Ovary (tissue), 9 donors: ENCODE measurements around the gene GSTT2B. TPM values are rescaled to one million over a fixed set of nuclear protein-coding genes. Genes with fewer than 3 reads are reported as not detected.
"Not testable (repeated sequence)": the region's sequence is repeated elsewhere in the genome, so short reads cannot be mapped to it uniquely, and the experiment has no call there.

Experiments
- DNase-seq, 5 donors: peaks; one replicate each; pipeline ENCODE4 v3.0.0-alpha.2; 2019 to 2020
- H3K27ac ChIP-seq, 2 donors: fragments of 200-600 bp; one replicate each; pipeline versions ENCODE4 v1.5.1 to v1.8.0; 2019 to 2022
- H3K27me3 ChIP-seq: fragments of 200-600 bp; one replicate; pipeline ENCODE4 v1.8.0; 2022
- H3K36me3 ChIP-seq: fragments of 200-600 bp; sonication (generic); one replicate; pipeline ENCODE4 v1.5.1; 2019
- H3K4me1 ChIP-seq: one replicate; pipeline ENCODE4 v1.8.1; 2013; ENCODE audit warnings: mild to moderate bottlenecking, moderate library complexity; ENCODE audit not compliant: insufficient read depth
- H3K4me3 ChIP-seq: fragments of 200-600 bp; sonication (generic); one replicate; pipeline ENCODE4 v1.5.1; 2017
- H3K9me3 ChIP-seq, 2 donors: fragments of 200-600 bp in 1 of 2; sonication (generic) in 1 of 2; one replicate each; pipeline versions ENCODE4 v1.5.1 to v1.8.1; 2013 to 2019; ENCODE audit warnings: mild to moderate bottlenecking in 1 of 2, moderate library complexity in 1 of 2
- CTCF ChIP-seq, 3 donors: fragments of 450-650 bp in 2 of 3; fragments of 200-600 bp in 1 of 3; IDR thresholded peaks; one replicate each; pipeline versions ENCODE4 v1.5.1 to v1.8.0; 2016 to 2022; ENCODE audit warnings: antibody characterized with exemption in 3 of 3, mild to moderate bottlenecking in 1 of 3
- EP300 ChIP-seq: sonication (generic); formaldehyde crosslinking; IDR thresholded peaks from one replicate; pipeline ENCODE4 v1.6.1; 2017; ENCODE audit warnings: antibody characterized with exemption
- POLR2A ChIP-seq: fragments of 450-650 bp; IDR thresholded peaks from one replicate; pipeline ENCODE4 v1.6.1; 2017; ENCODE audit warnings: antibody characterized with exemption, mild to moderate bottlenecking, moderate library complexity
- WGBS, 3 donors: extraction: QIAGEN DNeasy Blood & Tissue Kit in 1 of 3; methylation state at CpG; one replicate each; pipeline versions ENCODE4 v1.1.5 to v1.1.7; 2013 to 2017; 5-methylcytosine and 5-hydroxymethylcytosine counted together
- intact Hi-C, 4 donors: fragments of 100-400 bp; cut with DNase I; formaldehyde crosslinking; loops; one replicate each; pipeline versions ENCODE4 v1.11.0 to v1.15.1; 2022 to 2023
- polyA plus RNA-seq, 2 donors: library from polyadenylated mRNA; stranded (reverse); fragments of 200-250 nt in 1 of 2; fragments of 350-450 nt in 1 of 2; fragmentation: Illumina TruSeq in 1 of 2; extraction: RNeasy Lipid Tissue Mini Kit (QIAGEN cat#74804) in 1 of 2; gene quantifications; one replicate each; pipeline ENCODE4 v1.2.3, GENCODE V29; 2013 to 2014
- total RNA-seq, 7 donors: library from RNA; depleted of rRNA in 2 of 7; stranded (reverse); fragments of >200 nt in 2 of 7; fragmentation: NEBNext Ultra II Directional in 3 of 7; extraction: Animal tissue kit (Norgen Biotek cat#: 25700) in 3 of 7; gene quantifications; one replicate each; pipeline versions ENCODE4 v1.1.0 to v1.2.4, GENCODE V29; 2016 to 2023
- donor health status: DM: no; HTN: no; CAD: no; lungs with moderate emphysema.
- donor health status: DM: no; HTN: no; CAD: no.
- donor health status: Bipolar disorder and iron deficiency.
- donor health status: DM: yes; HTN: yes; CAD: no.
- donor health status: DM: no; HTN: no; CAD: no.
- donor health status: DM: yes; HTN: yes; CAD: no.

Gene GSTT2B
- total and polyA plus RNA-seq, 9 donors = 5.8 to 20.9 (median 12.3) TPM

GRCh38 chr22:23926561-23926960 lies 34.4 kb downstream of the GSTT2B start:
- Histone ChIP-seq H3K4me3 (no peak overlapping the region), H3K36me3 (no peaks in the 10 kb centered on the region), H3K9me3 (no peaks in the 10 kb centered on the region), H3K4me1 (no peaks in the 10 kb centered on the region), H3K27ac (no peak overlapping the region), H3K27me3 (no peaks in the 10 kb centered on the region)
- 59 to 81% (median 63%) methylated on average over 14 of the region's 14 CpGs for WGBS, 3 donors
- no peak for TF ChIP-seq EP300
- TF ChIP-seq CTCF (IDR thresholded peaks at IDR 0.05) = no peak
- TF ChIP-seq POLR2A = no peak
- intact Hi-C loops = loop anchor here in 1 of 4 donors (5.0 kb wide), 1 partner anchor 46 kb away; the partner anchor contains the start of gene DDT
- DNase-seq = peak in 1 of 5 donors; percentile 12

GRCh38 chr22:23925020-23925606 lies 35.9 kb downstream of the GSTT2B start:
- H3K27me3 ChIP-seq = no peaks in the 10 kb centered on the region
- H3K4me1 ChIP-seq = no peaks in the 10 kb centered on the region
- no peak for TF ChIP-seq CTCF (IDR thresholded peaks at IDR 0.05)
- no peak for TF ChIP-seq EP300
- no peak for TF ChIP-seq POLR2A
- H3K27ac ChIP-seq = no peak overlapping the region
- intact Hi-C loops = loop anchor here in 1 of 4 donors (5.0 kb wide), 1 partner anchor 47 kb away; the partner anchor contains the start of gene DDT
- DNase-seq = no peak
- no peak overlapping the region for H3K4me3 ChIP-seq
- H3K36me3 ChIP-seq = no peaks in the 10 kb centered on the region
- WGBS, 3 donors = 79 to 92% (median 81%) methylated on average over 6 of the region's 6 CpGs
- no peaks in the 10 kb centered on the region for H3K9me3 ChIP-seq

- H3K4me3 ChIP-seq = no peak overlapping the region
- 63 to 74% (median 72%) methylated on average over 2 of the region's 2 CpGs for WGBS, 3 donors
- intact Hi-C loops = no loop called here
These were observed 38.1 kb downstream of the GSTT2B start for GRCh38 chr22:23922921-23923320.

GRCh38 chr22:23921586-23922201 lies 39.3 kb downstream of the GSTT2B start:
- H3K4me1 ChIP-seq, DNase-seq, H3K4me3 ChIP-seq, H3K27ac ChIP-seq, H3K9me3 ChIP-seq, intact Hi-C loops, H3K36me3 ChIP-seq, H3K27me3 ChIP-seq: not testable (repeated sequence)
- 84 to 89% (median 86%) methylated on average over 13 of the region's 13 CpGs for WGBS, 3 donors

More at GRCh38 chr22:23922921-23923320, 38.1 kb downstream of the GSTT2B start:
- TF ChIP-seq POLR2A (no peak), EP300 (no peak), CTCF (IDR thresholded peaks at IDR 0.05) (no peak)
- H3K4me1 ChIP-seq = peaks cover 1% of the 10 kb centered on the region
- H3K27me3 ChIP-seq = no peaks in the 10 kb centered on the region
- H3K27ac ChIP-seq = no peak overlapping the region
- H3K36me3 ChIP-seq = no peaks in the 10 kb centered on the region
- no peaks in the 10 kb centered on the region for H3K9me3 ChIP-seq
- no peak for DNase-seq

- 88 to 95% (median 95%) methylated on average over 1 of the region's 1 CpG for WGBS, 3 donors
These were observed 40.8 kb downstream of the GSTT2B start for GRCh38 chr22:23920267-23920611.

More at GRCh38 chr22:23920267-23920611, 40.8 kb downstream of the GSTT2B start:
- H3K36me3 ChIP-seq, H3K9me3 ChIP-seq, H3K27me3 ChIP-seq, DNase-seq, H3K27ac ChIP-seq, H3K4me1 ChIP-seq, intact Hi-C loops, H3K4me3 ChIP-seq: not testable (repeated sequence)
